Bronchus fibroblast of lung (primary cell): Measurements from ENCODE around the gene CBX5. TPM values are rescaled to one million over a fixed set of nuclear protein-coding genes. Genes with fewer than 3 reads are reported as not detected.

Experiments
- total RNA-seq: library from RNA; depleted of rRNA; stranded (reverse); fragments of >200 nt; gene quantifications from 2 replicates; pipeline ENCODE4 v1.2.3, GENCODE V29; 2015

Gene CBX5
- total RNA-seq = 41.2 and 46.2 TPM in 2 replicates

DNA sequence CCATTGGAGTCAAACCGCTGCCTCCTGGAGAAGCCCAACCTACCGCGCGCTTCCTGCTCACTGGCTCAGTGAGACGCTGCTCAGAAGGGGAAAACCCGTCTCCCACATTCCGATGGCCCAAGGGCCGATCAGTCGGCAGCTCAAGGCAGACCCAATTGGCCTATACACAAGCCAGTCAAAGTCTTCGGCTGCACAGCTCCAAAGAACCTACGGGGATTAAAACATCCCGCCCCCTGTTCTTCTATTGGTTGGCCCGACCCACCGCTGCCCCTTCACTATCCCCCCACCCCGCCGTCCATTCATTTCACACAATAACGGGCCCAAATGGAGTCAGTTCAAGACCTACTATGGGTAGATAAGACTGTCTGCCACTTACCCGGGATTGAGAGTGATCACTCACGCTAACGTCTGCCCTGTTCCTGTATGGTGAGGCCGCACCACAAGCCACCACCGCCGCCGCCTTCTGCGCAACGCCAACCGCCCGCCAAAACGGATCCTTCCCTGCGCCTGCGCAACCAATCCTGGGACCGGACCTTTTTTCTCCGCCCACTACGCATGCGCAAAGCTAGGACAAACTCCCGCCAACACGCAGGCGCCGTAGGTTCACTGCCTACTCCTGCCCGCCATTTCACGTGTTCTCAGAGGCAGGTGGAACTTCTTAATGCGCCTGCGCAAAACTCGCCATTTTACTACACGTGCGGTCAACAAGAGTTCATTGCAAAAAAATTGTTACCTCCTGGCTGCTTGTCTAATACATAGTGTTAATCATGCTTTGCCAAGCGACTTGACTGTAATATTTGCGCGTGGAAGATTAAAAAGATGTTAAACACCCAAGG lies at the start of gene CBX5:
TSS of gene CBX5 (minus strand) at position 491 of the 836 bp plus-strand sequence. CDS start 22,472 bp downstream, outside the sequence.

DNA sequence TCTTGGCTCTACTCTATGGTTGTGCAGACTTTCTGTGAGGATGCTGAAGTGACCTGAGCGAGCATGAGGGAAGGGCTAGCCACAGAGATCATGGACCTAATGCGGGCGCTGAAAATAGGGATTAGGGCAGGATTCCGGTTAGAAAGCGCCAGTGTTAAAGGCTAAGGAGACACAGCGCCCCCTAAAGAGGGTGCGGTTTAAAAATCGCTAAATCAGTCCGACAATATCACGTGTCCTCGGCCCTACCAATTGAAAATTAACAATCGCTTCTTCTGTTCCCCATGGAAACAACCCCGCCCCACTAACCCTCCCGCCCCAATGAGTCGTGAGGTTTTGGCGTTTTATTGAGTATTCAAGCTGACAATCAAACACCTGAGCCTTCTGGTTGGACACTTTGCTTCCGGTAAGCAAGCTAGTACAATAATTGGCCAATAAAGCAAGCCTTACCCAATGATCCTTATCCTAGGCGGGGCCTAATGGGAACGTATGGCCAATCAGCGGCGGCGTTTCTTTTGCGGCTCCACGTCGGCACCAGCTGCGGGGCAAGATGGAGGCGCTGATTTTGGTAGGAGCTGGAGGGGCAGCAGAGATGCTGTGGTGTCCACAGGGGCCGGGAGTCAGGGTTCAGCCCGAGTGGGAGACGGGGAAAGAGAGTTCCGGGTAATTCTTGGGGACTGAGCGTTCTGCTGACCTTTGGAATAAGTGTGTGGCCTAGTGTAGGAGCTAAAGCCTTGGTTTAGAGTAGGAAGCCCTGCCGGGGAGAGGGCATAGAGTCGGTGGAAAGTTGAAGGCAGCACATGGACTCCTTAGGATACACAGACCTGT lies 44.9 kb upstream of the CBX5 start, which contains the start of gene COPZ1:
TSS of gene COPZ1 (plus strand) at position 515 of the 825 bp plus-strand sequence. CDS start at position 548, 33 bp downstream.

DNA sequence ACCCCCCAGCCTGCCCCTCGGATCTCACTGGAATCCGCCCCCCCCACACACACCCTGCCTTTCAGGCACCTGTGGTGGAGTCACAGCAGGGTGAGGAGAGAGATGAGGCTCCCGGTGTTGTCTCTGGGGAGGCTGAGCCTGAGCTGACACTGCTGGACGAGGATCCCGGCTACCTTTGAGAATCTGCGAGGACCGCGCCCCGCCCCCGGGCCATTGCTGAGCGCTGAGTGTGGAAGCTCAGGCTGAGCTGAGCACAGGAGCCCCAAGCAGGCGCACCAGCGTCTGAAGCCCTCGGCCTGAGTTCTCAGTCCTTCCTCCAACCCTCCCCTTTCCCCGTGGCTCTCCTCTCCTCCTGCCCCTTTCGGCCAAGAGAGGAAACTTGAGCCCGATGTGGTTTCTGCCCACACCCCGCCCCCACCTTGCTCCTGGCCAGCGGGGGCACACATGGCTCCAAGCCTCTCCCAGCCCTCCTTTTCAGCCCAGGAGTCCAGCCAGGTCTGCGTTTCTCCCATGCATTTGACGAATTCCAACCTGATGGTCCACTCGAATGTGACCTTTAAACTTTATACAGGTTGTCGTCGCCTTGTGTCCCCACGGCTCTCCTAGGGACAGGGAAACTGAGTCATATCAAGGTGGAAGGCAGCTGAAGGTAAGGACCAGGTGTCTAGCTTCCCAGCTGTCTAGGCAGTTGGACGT lies 21.0 kb upstream of the CBX5 start, which contains the start of gene NFE2:
TSS of gene NFE2 (minus strand) at position 284 of the 696 bp plus-strand sequence. CDS start 5,767 bp downstream, outside the sequence.

DNA sequence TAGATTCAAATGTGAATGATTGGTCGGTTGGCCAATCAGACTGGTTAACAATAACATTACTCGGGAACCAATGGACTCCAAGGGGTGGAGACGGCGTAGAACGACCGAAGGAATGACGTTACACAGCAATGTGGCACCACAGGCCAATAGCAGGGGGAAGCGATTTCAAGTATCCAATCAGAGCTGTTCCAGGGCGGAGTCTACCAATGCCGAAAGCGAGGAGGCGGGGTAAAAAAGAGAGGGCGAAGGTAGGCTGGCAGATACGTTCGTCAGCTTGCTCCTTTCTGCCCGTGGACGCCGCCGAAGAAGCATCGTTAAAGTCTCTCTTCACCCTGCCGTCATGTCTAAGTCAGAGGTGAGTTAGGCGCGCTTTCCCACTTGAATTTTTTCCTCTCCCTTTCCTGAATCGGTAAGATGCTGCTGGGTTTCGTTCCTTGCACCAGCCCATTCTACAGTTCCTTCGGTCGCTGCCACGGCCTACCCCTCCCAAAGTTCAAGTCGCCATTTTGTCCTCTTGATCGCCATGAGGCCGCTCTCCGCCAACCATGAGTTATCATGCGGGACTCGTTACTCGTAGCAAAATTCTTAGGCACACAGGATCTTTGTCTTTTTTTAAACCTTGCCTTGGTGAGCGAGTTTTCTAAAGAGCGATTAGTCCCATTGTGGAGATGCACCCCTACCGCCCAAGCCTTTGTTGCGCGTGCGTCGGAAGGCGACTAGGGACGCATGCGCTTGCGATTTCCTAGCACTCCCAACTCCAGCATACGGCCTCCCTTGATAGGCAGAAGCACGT lies 742 bp upstream of the CBX5 start, which contains the start of gene HNRNPA1:
TSS of gene HNRNPA1 (plus strand) at position 259 of the 793 bp plus-strand sequence. CDS start at position 341, 82 bp downstream.

Other genes starting within 250 kb of the CBX5 start
- gene HOXC5, start 247.1 kb downstream of the CBX5 start, total RNA-seq = 0.74 and 1.5 TPM in 2 replicates
- gene HOXC4, start 226.3 kb downstream of the CBX5 start, total RNA-seq = 1.6 and 2.0 TPM in 2 replicates
- 45.9 and 50.4 TPM in 2 replicates for gene SMUG1, start 91.1 kb downstream of the CBX5 start, total RNA-seq
- 1,097 and 1,104 TPM in 2 replicates for gene HNRNPA1, start 604 bp upstream of the CBX5 start, total RNA-seq
- 0.15 and 0.34 TPM in 2 replicates for gene NFE2, start 20.9 kb upstream of the CBX5 start, total RNA-seq
- 123 and 131 TPM in 2 replicates for gene COPZ1, start 45.0 kb upstream of the CBX5 start, total RNA-seq
- gene GPR84, start 84.4 kb upstream of the CBX5 start, total RNA-seq = not detected in 2 replicates
- gene ZNF385A, start 104.6 kb upstream of the CBX5 start, total RNA-seq = 2.5 and 2.7 TPM in 2 replicates
- 355 and 369 TPM in 2 replicates for gene ITGA5, start 139.1 kb upstream of the CBX5 start, total RNA-seq
- gene GTSF1, start 193.5 kb upstream of the CBX5 start, total RNA-seq = 4.3 and 5.5 TPM in 2 replicates
- under 0.01 TPM in 1 of 2 replicates, not detected in the other for gene NCKAP1L, start 217.6 kb upstream of the CBX5 start, total RNA-seq